Measurements from ENCODE around the gene RHBDL1.

RHBDL1 gene

DNA sequence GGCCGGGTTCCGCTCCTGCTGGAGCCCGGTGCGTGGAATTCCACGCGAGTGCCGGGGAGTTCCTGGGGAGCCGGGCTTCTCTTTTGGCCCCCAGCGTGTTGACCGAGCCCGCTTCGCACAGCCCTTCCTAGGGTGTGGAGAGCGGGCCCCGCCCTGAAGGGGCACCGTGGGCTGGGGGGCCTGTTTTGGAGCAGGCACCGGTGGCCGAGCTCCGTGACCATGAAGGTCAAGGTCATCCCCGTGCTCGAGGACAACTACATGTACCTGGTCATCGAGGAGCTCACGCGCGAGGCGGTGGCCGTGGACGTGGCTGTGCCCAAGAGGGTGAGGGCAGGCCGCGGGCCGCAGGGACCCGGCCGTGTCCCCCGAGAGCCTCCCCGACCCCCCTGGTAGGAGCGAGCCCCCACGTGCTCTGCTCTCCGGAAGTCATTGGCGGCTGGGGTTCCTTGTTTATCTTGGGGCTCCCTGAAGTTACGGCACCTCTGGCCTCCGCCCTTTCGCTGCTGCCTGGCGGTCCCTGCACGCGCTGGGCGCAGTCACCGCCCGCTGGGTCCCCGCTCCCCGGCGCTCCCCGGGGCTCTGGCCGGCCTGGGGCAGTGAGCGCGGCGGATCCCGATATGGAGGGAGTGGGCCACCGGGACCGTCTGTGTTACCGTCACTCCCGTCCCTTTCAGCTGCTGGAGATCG is 52.0 kb downstream of the RHBDL1 start:
- Histone ChIP-seq H3F3A (ENCODE audit: insufficient read depth) (peaks cover 20% of the 10 kb centered on the region), H3K4me3 (ENCODE audit: insufficient read depth, low read length, poor library complexity, severe bottlenecking) (peak overlapping the region; percentile 86), H3K4me2 (ENCODE audit: low read depth, low read length, poor library complexity, severe bottlenecking) (peak overlapping the region; percentile 85), H3K9me2 (replicated peaks; ENCODE audit: insufficient read depth, low read length) (no peaks in the 10 kb centered on the region), H3K36me3 (ENCODE audit: low read length) (no peaks in the 10 kb centered on the region), H3K79me2 (ENCODE audit: insufficient read depth, low read length) (no peaks in the 10 kb centered on the region), H3K9ac (ENCODE audit: low read length) (peak overlapping the region; percentile 84), H3K27ac (ENCODE audit: low read depth, low read length) (peak overlapping the region; percentile 75), H2AFZ (ENCODE audit: low read depth, low read length, severe bottlenecking) (no peak overlapping the region), H3K27me3 (ENCODE audit: low read length) (no peaks in the 10 kb centered on the region), H4K20me1 (ENCODE audit: low read depth, low read length) (no peaks in the 10 kb centered on the region), H3K9me3 (ENCODE audit: insufficient read depth, low read length) (no peaks in the 10 kb centered on the region)
- TF ChIP-seq, protein P1, sequence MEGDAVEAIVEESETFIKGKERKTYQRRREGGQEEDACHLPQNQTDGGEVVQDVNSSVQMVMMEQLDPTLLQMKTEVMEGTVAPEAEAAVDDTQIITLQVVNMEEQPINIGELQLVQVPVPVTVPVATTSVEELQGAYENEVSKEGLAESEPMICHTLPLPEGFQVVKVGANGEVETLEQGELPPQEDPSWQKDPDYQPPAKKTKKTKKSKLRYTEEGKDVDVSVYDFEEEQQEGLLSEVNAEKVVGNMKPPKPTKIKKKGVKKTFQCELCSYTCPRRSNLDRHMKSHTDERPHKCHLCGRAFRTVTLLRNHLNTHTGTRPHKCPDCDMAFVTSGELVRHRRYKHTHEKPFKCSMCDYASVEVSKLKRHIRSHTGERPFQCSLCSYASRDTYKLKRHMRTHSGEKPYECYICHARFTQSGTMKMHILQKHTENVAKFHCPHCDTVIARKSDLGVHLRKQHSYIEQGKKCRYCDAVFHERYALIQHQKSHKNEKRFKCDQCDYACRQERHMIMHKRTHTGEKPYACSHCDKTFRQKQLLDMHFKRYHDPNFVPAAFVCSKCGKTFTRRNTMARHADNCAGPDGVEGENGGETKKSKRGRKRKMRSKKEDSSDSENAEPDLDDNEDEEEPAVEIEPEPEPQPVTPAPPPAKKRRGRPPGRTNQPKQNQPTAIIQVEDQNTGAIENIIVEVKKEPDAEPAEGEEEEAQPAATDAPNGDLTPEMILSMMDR (IDR thresholded peaks at IDR 0.05; ENCODE audit: insufficient read depth, low read length, poor library complexity, severe bottlenecking) = no peak
- no peak for TF ChIP-seq EZH2phosphoT487 (conservative IDR thresholded peaks at IDR 0.05; ENCODE audit: low read length)

Measured in SU-DHL-6 (cell line).